Measurements from ENCODE around the gene GAPDHS. TPM values are rescaled to one million over a fixed set of nuclear protein-coding genes. Genes with fewer than 3 reads are reported as not detected.

GAPDHS gene
- total and polyA plus RNA-seq, 2 of the 4 experiments (the other 2 are of a cell fraction), result not detected

DNA sequence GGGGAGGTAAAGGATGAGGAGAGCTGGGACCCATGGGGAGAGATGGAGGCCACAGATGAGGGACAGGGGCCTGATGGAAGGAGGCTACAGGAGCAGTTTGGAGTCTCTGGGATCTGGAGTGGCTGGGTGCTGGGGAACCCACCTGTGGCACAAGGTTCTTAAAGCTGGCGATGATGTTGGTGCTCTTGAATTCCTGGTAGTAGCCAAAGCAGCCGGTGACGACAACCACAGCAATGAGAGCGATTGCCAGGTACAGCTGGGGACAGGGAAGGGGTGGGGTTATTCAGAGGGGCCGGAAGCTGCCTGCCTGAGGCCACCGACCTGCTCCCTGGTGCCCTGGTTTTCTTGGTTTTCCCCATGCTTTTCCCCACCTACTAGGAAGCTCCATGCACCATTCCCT lies 27.4 kb downstream of the GAPDHS start:
- Histone ChIP-seq H3K56ac (ENCODE audit: extremely low read depth, insufficient read depth, low read length) (no peak overlapping the region), H2BK5ac (ENCODE audit: low read depth, low read length, poor library complexity, severe bottlenecking) (no peak overlapping the region), H3K4ac (ENCODE audit: low read depth, low read length) (no peak overlapping the region), H2BK120ac (ENCODE audit: low read depth, low read length) (no peak overlapping the region), H2AK9ac (replicated peaks; ENCODE audit: low read depth, low read length, poor library complexity) (no peak overlapping the region), H3K4me1 (ENCODE audit: control insufficient read depth, insufficient read depth, low read length) (no peaks in the 10 kb centered on the region), H3K4me2 (ENCODE audit: low read depth, low read length) (no peak overlapping the region), H4K8ac (ENCODE audit: low read depth in 2 of 2, low read length in 2 of 2) (no peak overlapping the region), H3K36me3 (ENCODE audit: control insufficient read depth, insufficient read depth, low read length) (no peaks in the 10 kb centered on the region), H3K79me1 (ENCODE audit: low read depth in 1 of 2, low read length in 2 of 2) (no peaks in the 10 kb centered on the region), H3K9me1 (ENCODE audit: insufficient read depth, low read length) (0 out of 2 replicates have a peak, but pooled peaks cover 3% of the 10 kb centered on the region), H4K91ac (ENCODE audit: insufficient read depth, low read depth, low read length) (no peak overlapping the region), H3K9me3 (ENCODE audit: control insufficient read depth, insufficient read depth, low read length) (no peaks in the 10 kb centered on the region), H2AFZ (replicated peaks; ENCODE audit: low read length, poor library complexity) (no peak overlapping the region), H3K27ac (ENCODE audit: insufficient read depth, low read length) (no peak overlapping the region), H4K5ac (ENCODE audit: low read depth, low read length) (no peak overlapping the region), H2AK5ac (ENCODE audit: low read depth, low read length) (no peak overlapping the region), H2BK15ac (ENCODE audit: low read depth, low read length) (no peak overlapping the region), H2BK20ac (ENCODE audit: low read depth, low read length) (no peak overlapping the region), H3K18ac (ENCODE audit: low read depth, low read length) (no peak overlapping the region), H3K4me3 (ENCODE audit: insufficient read depth, low read depth, low read length) (no peak overlapping the region), H4K20me1 (ENCODE audit: insufficient read depth, low read length) (no peaks in the 10 kb centered on the region), H3K27me3 (ENCODE audit: control insufficient read depth, insufficient read depth, low read length) (peaks cover 45% of the 10 kb centered on the region), H3K14ac (replicated peaks; ENCODE audit: low read depth, low read length) (no peak overlapping the region), H3K9ac (ENCODE audit: low read depth, low read length) (no peak overlapping the region), H3K23ac (ENCODE audit: low read depth, low read length) (no peak overlapping the region)
- in situ Hi-C loops (cut with MboI; ENCODE audit: low sequenced_read_pairs), result no loop called here
- TF ChIP-seq, protein P1, sequence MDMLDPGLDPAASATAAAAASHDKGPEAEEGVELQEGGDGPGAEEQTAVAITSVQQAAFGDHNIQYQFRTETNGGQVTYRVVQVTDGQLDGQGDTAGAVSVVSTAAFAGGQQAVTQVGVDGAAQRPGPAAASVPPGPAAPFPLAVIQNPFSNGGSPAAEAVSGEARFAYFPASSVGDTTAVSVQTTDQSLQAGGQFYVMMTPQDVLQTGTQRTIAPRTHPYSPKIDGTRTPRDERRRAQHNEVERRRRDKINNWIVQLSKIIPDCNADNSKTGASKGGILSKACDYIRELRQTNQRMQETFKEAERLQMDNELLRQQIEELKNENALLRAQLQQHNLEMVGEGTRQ (IDR thresholded peaks at IDR 0.05; ENCODE audit: low read depth, low read length), result no peak
- TF ChIP-seq RCOR1 (IDR thresholded peaks at IDR 0.05; ENCODE audit: insufficient replicate concordance, low read length) (no peak), POLR2A (IDR thresholded peaks at IDR 0.05; ENCODE audit: low read depth, low read length) (no peak), RAD21 (IDR thresholded peaks at IDR 0.05; ENCODE audit: low read length) (no peak), MXI1 (IDR thresholded peaks at IDR 0.05; ENCODE audit: borderline replicate concordance, low read depth, low read length) (no peak), SMC3 (IDR thresholded peaks at IDR 0.05; ENCODE audit: low read depth, low read length) (no peak), RFX5 (IDR thresholded peaks at IDR 0.05; ENCODE audit: low read depth, low read length) (no peak)
- CTCF ChIA-PET, result no interaction called here
- 60% methylated on average over 1 of the region's 6 CpGs; no CpG with 5 or more reads in 1 of the 2 experiments for WGBS, 2 experiments (ENCODE audit: extremely low coverage in 2 of 2, insufficient read length in 1 of 2)
- POLR2A ChIA-PET (ENCODE audit: unreplicated experiment), result no interaction called here
- intact Hi-C loops (cut with micrococcal nuclease), result no loop called here
- no TSS peak for BruUV-seq (replicated peaks)
- dilution Hi-C loops (cut with HindIII; ENCODE audit: low sequenced_read_pairs, unreplicated experiment), result no loop called here
- ATAC-seq (ENCODE audit: low read depth) (no peak), DNase-seq (no peak)
